GM19025 (cell line): ENCODE measurements around the gene PRAMEF11.

Experiments
- ATAC-seq: cut with Tn5 transposase; IDR thresholded peaks from one replicate; pipeline ENCODE4 v1.9.1; 2021; ENCODE audit warnings: mild to moderate bottlenecking, low read depth, moderate library complexity; ENCODE audit not compliant: unreplicated experiment

Gene PRAMEF11

DNA sequence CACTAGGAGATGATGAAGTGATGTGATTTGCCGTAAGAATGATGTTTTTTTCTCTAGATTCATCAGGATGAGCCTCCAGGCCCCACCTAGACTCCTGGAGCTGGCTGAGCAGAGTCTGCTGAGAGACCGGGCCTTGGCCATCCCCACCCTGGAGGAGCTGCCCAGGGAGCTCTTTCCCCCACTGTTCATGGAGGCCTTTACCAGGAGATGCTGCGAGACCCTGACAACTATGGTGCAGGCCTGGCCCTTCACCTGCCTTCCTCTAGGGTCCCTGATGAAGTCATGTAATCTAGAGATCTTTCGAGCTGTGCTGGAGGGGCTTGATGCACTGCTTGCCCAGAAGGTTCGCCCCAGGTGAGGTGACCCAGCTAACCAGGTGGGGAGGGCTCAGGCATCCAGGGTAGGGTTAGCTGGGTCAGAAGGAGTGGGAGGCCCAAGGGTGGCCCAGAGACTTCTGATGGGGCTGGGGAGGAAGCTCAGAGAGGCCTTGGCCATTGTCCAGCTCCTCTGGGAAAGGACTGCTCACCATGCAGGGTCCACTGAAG, 56.3 kb downstream of the PRAMEF11 start:
- ATAC-seq: no peak
